Gastrocnemius medialis (tissue), 4 donors: ENCODE data around the gene MAP9.

ENCODE experiments used
- POLR2A ChIP-seq, 2 donors: fragments of 450-650 bp; IDR thresholded peaks; one replicate each; pipeline ENCODE4 v1.6.1; 2017; ENCODE audit warnings: antibody characterized with exemption in 2 of 2, mild to moderate bottlenecking in 2 of 2, moderate library complexity in 2 of 2
- TF ChIP-seq, protein P1 (sequence below), 5 experiments: fragments of 450-650 bp in 3 of 5; fragments of 200-600 bp in 2 of 5; sonication (generic) in 2 of 5; IDR thresholded peaks in 4 of 5; conservative IDR thresholded peaks in 1 of 5; 1 replicate in 4 of 5; 2 replicates in 1 of 5; pipeline ENCODE4 v1.5.1; 2016 to 2019; ENCODE audit warnings: antibody characterized with exemption in 5 of 5, mild to moderate bottlenecking in 3 of 5, moderate library complexity in 3 of 5

DNA sequence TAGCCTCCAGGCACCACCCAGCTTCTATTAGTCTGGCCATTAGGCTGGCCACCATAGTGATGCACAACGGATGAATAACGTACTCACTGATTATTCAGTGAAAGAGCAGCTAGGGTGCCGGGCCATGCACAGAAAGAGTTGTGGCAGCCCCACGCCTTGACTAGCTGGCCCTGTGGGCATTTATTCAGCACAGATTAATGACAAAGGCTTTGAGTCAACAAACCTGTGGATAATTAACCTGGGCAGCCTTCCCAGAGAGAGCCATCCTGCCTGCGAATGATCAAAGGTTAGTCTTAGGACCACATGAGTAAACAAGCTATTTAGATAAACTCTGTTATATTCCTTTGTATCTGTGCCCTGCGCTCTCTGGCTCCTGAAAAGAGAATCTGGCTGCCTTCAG, 37.2 kb downstream of the MAP9 start:
- TF ChIP-seq POLR2A (IDR thresholded peaks at IDR 0.05), result no peak
- TF ChIP-seq, protein P1, sequence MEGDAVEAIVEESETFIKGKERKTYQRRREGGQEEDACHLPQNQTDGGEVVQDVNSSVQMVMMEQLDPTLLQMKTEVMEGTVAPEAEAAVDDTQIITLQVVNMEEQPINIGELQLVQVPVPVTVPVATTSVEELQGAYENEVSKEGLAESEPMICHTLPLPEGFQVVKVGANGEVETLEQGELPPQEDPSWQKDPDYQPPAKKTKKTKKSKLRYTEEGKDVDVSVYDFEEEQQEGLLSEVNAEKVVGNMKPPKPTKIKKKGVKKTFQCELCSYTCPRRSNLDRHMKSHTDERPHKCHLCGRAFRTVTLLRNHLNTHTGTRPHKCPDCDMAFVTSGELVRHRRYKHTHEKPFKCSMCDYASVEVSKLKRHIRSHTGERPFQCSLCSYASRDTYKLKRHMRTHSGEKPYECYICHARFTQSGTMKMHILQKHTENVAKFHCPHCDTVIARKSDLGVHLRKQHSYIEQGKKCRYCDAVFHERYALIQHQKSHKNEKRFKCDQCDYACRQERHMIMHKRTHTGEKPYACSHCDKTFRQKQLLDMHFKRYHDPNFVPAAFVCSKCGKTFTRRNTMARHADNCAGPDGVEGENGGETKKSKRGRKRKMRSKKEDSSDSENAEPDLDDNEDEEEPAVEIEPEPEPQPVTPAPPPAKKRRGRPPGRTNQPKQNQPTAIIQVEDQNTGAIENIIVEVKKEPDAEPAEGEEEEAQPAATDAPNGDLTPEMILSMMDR (IDR thresholded peaks at IDR 0.05 in 4 of 5, conservative IDR thresholded peaks at IDR 0.05 in 1 of 5), result no peak
